Measurements from ENCODE around the gene TSHZ2.
A peak's percentile ranks its signal among the peaks of the same experiment; 100 is the strongest.
"Not testable (repeated sequence)": the region's sequence is repeated elsewhere in the genome, so short reads cannot be mapped to it uniquely, and the experiment has no call there.

Gene TSHZ2

GRCh38 chr20:52964131-52964530 lies 8.0 kb upstream of the TSHZ2 start:
- no peak for DNase-seq (ENCODE audit: low spot score)

GRCh38 chr20:52965380-52965779 lies 6.8 kb upstream of the TSHZ2 start:
- no peak for DNase-seq (ENCODE audit: low spot score)

GRCh38 chr20:52965819-52966218 lies 6.3 kb upstream of the TSHZ2 start:
- no peak for DNase-seq (ENCODE audit: low spot score)

GRCh38 chr20:52966543-52966942 lies 5.6 kb upstream of the TSHZ2 start:
- DNase-seq (ENCODE audit: low spot score): not testable (repeated sequence)

- no peak for DNase-seq (ENCODE audit: low spot score)
These were observed 514 bp upstream of the TSHZ2 start for GRCh38 chr20:52971498-52972189.

GRCh38 chr20:52972965-52973819 lies 1.0 kb downstream of the TSHZ2 start:
- DNase-seq (ENCODE audit: low spot score): peak; percentile 47

- DNase-seq (ENCODE audit: low spot score): no peak
These were observed 2.0 kb downstream of the TSHZ2 start for GRCh38 chr20:52974179-52974594.

- no peak for DNase-seq (ENCODE audit: low spot score)
These were observed 3.0 kb downstream of the TSHZ2 start for GRCh38 chr20:52975029-52975732.

- DNase-seq (ENCODE audit: low spot score): no peak
These were observed 3.8 kb downstream of the TSHZ2 start for GRCh38 chr20:52975803-52976531.

- DNase-seq (ENCODE audit: low spot score): no peak
These were observed 6.7 kb downstream of the TSHZ2 start for GRCh38 chr20:52978851-52979250.

GRCh38 chr20:52981051-52981450 lies 8.9 kb downstream of the TSHZ2 start:
- DNase-seq (ENCODE audit: low spot score): no peak

- no peak for DNase-seq (ENCODE audit: low spot score)
These were observed 11.7 kb downstream of the TSHZ2 start for GRCh38 chr20:52983726-52984450.

- DNase-seq (ENCODE audit: low spot score): no peak
These were observed 12.3 kb downstream of the TSHZ2 start for GRCh38 chr20:52984451-52984810.

- no peak for DNase-seq (ENCODE audit: low spot score)
These were observed 13.5 kb downstream of the TSHZ2 start for GRCh38 chr20:52985687-52986086.

GRCh38 chr20:52987295-52987694 lies 15.1 kb downstream of the TSHZ2 start:
- no peak for DNase-seq (ENCODE audit: low spot score)

GRCh38 chr20:52991830-52992229 lies 19.7 kb downstream of the TSHZ2 start:
- no peak for DNase-seq (ENCODE audit: low spot score)

- no peak for DNase-seq (ENCODE audit: low spot score)
These were observed 20.5 kb downstream of the TSHZ2 start for GRCh38 chr20:52992632-52993031.

- no peak for DNase-seq (ENCODE audit: low spot score)
These were observed 20.9 kb downstream of the TSHZ2 start for GRCh38 chr20:52993076-52993475.

- no peak for DNase-seq (ENCODE audit: low spot score)
These were observed 22.2 kb downstream of the TSHZ2 start for GRCh38 chr20:52994184-52994970.

- DNase-seq (ENCODE audit: low spot score): no peak
These were observed 24.0 kb downstream of the TSHZ2 start for GRCh38 chr20:52996130-52996529.

GRCh38 chr20:52996658-52997057 lies 24.5 kb downstream of the TSHZ2 start:
- DNase-seq (ENCODE audit: low spot score): no peak
